Activated CD4-positive, CD25-positive, alpha-beta regulatory T cell (primary cell): ENCODE data around the gene CELF2.
"Not testable (repeated sequence)": the region's sequence is repeated elsewhere in the genome, so short reads cannot be mapped to it uniquely, and the experiment has no call there.

Experiments
- DNase-seq, 4 experiments: peaks; one replicate each; lab custom pipeline; 2025; lab: John Stamatoyannopoulos, UW

CELF2 gene

GRCh38 chr10:11170993-11171851 lies 153.6 kb downstream of the CELF2 start:
- no peak for DNase-seq

- no peak for DNase-seq
Measured at GRCh38 chr10:11173042-11173441, 155.4 kb downstream of the CELF2 start.

GRCh38 chr10:11175823-11176243 lies 158.2 kb downstream of the CELF2 start:
- DNase-seq: no peak

- DNase-seq: no peak
Measured at GRCh38 chr10:11176746-11177145, 159.1 kb downstream of the CELF2 start.

- no peak for DNase-seq
Measured at GRCh38 chr10:11177381-11177780, 159.7 kb downstream of the CELF2 start.

GRCh38 chr10:11177926-11178471 lies 160.3 kb downstream of the CELF2 start:
- peak in 1 of 4 experiments; percentile 9 for DNase-seq

GRCh38 chr10:11178606-11179515 lies 161.2 kb downstream of the CELF2 start:
- peak; percentile 37 to 60 (median 57) for DNase-seq

GRCh38 chr10:11179516-11180105 lies 161.9 kb downstream of the CELF2 start:
- DNase-seq: no peak

- DNase-seq: peak in 3 of 4 experiments; percentile 14 to 30 (median 28)
Measured at GRCh38 chr10:11180228-11180627, 162.6 kb downstream of the CELF2 start.

- DNase-seq: no peak
Measured at GRCh38 chr10:11181978-11182377, 164.3 kb downstream of the CELF2 start.

- DNase-seq: no peak
Measured at GRCh38 chr10:11183015-11183414, 165.3 kb downstream of the CELF2 start.

- DNase-seq: no peak
Measured at GRCh38 chr10:11184093-11184492, 166.4 kb downstream of the CELF2 start.

GRCh38 chr10:11185128-11185665 lies 167.5 kb downstream of the CELF2 start:
- DNase-seq: not testable (repeated sequence)

GRCh38 chr10:11186374-11186773 lies 168.7 kb downstream of the CELF2 start:
- DNase-seq: no peak

GRCh38 chr10:11189582-11190376 lies 172.1 kb downstream of the CELF2 start:
- no peak for DNase-seq

- no peak for DNase-seq
Measured at GRCh38 chr10:11191190-11191589, 173.5 kb downstream of the CELF2 start.

- no peak for DNase-seq
Measured at GRCh38 chr10:11191678-11192077, 174.0 kb downstream of the CELF2 start.

GRCh38 chr10:11192304-11193000 lies 174.8 kb downstream of the CELF2 start:
- DNase-seq: no peak

- DNase-seq: no peak
Measured at GRCh38 chr10:11193001-11193551, 175.4 kb downstream of the CELF2 start.
